MV-4-11 (cell line): ENCODE measurements around the gene CORO7.
"Not testable (repeated sequence)": the region's sequence is repeated elsewhere in the genome, so short reads cannot be mapped to it uniquely, and the experiment has no call there.

Experiments
- DNase-seq: peaks from one replicate; lab custom pipeline; 2025; lab: John Stamatoyannopoulos, UW

Gene CORO7

DNA sequence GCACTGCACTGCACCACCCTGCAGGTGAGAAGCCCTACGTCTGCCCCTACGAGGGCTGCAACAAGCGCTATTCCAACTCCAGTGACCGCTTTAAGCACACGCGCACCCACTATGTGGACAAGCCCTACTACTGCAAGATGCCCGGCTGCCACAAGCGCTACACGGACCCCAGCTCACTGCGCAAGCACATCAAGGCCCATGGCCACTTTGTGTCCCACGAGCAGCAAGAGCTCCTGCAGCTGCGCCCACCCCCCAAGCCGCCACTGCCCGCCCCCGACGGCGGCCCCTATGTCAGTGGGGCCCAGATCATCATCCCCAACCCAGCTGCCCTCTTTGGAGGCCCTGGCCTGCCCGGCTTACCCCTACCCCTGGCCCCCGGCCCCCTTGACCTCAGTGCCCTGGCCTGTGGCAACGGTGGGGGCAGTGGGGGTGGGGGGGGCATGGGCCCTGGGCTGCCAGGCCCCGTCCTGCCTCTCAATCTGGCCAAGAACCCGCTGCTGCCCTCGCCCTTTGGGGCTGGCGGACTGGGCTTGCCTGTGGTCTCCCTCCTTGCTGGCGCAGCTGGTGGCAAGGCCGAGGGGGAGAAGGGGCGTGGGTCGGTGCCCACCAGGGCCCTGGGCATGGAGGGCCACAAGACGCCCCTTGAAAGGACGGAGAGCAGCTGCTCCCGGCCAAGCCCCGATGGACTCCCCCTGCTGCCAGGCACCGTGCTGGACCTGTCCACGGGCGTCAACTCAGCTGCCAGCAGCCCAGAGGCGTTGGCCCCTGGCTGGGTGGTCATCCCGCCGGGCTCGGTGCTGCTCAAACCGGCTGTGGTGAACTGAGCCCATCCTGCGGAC lies 79.5 kb downstream of the CORO7 start:
- DNase-seq, result no peak

DNA sequence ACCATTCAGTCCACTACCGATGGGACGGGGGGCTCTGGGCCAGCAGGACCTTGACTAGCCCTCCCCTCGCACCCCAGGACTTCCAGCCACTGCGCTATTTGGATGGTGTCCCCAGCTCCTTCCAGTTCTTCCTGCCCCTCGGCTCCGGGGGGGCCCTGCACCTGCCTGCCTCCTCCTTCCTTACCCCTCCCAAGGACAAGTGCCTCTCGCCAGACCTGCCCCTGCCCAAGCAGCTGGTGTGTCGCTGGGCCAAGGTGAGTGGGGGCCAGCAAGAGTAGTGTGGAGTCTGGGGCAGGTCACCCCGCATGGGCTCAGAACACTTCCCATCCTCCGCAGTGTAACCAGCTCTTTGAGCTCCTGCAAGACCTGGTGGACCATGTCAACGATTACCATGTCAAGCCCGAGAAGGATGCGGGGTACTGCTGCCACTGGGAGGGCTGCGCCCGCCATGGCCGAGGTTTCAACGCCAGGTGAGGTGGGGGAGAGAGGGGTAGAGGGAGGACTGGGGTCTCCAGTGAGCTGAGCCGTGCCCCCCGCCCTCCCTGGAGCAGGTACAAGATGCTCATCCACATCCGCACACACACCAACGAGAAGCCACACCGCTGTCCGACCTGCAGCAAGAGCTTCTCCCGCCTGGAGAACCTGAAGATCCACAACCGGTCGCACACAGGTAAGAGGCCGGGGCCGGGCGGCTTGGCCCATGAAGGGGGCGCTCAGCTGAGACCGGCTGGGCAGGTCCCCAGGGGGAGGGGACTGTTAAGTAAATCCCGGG lies 81.5 kb downstream of the CORO7 start:
- no peak for DNase-seq

DNA sequence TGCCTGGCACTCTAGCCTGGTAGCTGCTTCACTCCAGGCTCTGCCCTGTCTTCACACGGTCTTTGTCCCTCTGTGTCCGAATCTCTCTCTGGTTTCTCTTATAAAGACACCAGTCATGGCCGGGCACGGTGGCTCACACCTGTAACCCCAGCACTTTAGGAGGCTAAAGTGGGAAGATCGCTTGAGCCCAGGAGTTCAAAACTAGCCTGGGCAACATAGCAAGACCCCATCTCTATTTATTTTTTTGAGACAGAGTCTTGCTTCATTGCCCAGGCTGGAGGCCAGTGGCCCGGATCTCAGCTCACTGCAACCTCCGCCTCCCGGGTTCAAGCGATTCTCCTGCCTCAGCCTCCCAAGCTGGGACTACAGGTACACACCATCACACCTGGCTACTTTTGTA lies 82.7 kb downstream of the CORO7 start:
- not testable (repeated sequence) for DNase-seq

DNA sequence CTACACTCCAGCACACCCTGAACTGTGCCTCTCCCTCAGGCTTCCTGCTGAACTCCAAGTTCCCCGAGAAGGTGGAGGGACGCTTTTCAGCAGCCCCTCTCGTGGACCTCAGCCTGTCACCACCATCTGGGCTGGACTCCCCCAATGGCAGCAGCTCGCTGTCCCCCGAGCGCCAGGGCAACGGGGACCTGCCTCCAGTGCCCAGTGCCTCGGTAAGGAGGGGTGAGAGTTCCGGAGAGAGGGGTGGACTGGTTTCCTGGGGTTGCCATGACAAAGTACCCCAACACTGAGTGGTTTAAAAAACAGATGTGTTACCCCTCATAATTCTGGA lies 83.1 kb downstream of the CORO7 start:
- DNase-seq, result no peak

DNA sequence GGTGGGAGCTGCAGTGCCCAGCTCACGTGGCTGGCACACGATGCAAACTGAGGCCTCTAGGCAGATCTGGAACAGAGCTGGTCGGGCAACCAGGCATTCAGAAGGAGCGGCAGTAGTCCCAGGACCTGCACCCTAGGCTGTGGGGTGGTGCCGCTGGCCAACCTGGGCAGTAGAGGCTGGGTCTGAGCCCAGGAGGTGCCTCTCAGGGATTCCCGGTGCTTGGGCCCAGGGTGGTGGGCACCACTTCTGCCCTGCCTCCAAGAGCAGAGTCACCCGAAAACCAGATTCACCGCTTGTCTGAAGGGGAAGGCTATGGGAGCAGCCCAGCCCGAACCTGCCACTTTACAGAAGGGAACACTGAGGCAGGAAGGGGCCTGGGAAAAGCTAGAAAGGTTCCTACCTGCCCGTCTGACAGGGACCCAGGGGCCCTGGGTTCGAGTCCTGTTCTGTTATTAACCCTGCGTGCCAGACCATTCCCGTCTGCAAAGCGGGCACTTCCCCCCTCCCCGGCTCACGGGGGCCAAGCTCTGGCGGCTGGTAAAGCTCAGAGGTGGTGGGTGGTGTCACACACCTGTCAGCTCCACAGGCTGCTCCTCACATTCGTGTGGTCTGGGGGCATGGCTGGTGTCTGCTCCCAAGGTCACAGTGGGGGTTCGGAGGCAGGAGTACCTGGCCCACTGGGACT lies 83.6 kb downstream of the CORO7 start:
- DNase-seq, result no peak

DNA sequence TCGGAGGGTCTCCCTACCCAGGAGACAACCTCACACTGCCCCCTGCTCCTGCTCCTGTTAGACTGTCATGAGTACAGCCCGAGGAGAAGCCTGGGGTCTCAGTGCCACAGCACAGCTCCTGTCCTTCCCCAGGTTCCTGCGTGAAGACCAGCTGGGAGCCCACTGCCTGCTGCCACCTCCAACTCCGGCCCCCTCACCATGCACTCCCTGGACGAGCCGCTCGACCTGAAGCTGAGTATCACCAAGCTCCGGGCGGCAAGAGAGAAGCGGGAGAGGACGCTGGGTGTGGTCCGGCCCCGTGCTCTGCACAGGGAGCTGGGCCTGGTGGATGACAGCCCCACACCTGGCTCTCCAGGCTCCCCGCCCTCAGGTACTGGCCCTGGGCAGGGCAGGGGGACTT lies 84.3 kb downstream of the CORO7 start:
- DNase-seq, result no peak

DNA sequence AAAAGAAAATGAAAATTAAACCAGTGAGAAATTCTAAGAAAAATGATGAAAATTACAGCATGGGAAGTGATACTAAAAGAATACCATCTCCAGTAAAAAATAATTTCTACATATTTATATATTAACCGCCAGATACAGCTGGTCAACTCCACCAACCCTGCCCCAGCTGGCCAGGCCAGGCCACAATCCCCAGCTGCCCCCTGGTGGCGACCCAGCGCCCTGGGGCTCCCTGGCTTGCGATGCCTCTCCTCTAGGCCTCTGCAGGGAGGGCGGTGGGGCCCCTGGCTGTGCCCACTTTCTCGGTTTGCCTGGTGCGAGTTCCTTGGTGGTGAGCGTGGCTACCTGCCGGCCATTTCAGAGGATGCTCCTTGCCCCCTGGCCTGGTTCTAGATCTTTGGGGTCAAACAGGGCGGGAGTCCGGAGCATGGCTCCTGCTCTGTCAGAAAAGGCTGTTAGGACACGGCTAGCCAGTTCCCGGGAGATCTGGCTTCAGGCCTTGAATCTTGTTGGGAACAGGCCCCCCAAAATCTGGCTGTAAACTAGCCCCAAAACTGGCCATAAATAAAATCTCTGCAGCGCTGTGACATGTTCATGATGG lies 86.0 kb downstream of the CORO7 start:
- peak; percentile 36 for DNase-seq

DNA sequence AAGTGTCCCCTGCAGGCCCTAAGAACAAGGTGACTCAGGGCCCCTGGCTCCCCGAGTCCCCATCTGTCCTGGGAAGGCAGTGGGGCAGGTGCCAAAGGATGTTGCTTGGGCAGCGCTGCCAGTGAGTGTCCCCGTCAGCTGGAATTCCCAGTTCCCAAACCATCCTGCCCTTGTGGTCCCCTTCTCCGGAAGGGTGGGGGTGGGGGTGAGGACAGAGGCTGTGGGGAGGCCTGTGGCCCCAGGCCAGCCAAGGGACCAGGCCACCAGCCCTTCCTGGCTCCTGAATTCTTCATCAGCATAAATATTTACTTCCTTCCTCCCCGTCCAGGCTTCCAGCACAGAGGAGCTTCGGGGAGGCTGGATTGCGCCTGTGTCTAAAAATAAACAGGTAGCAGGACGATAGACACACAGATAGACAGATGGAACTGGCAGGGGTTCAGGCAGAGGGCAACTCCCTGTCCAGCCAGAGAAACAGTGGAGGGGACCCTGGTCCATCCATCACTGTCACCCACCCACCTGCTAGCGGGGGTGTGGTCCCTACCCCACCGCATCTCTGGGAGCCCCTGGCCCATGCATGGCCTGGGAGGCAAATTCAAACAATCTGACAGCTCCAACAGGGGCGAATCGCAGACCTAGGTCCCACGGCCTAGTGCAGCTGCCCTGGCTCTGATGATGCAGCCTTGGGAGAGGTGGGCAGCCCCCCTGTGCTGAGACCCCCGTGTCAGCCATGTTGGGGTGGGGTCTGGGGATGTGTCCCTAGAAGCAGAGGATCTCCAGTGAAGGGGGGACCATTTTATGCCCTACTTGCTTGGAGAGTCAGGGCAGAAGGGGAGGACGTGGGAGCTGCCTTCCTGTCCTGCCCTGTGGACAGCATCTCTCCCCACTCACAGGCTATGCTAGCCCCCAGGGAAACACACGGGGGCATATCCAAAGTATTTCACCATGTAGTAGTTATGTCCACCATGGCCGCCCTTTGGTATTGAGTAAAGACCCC lies 87.3 kb downstream of the CORO7 start:
- DNase-seq, result no peak

DNA sequence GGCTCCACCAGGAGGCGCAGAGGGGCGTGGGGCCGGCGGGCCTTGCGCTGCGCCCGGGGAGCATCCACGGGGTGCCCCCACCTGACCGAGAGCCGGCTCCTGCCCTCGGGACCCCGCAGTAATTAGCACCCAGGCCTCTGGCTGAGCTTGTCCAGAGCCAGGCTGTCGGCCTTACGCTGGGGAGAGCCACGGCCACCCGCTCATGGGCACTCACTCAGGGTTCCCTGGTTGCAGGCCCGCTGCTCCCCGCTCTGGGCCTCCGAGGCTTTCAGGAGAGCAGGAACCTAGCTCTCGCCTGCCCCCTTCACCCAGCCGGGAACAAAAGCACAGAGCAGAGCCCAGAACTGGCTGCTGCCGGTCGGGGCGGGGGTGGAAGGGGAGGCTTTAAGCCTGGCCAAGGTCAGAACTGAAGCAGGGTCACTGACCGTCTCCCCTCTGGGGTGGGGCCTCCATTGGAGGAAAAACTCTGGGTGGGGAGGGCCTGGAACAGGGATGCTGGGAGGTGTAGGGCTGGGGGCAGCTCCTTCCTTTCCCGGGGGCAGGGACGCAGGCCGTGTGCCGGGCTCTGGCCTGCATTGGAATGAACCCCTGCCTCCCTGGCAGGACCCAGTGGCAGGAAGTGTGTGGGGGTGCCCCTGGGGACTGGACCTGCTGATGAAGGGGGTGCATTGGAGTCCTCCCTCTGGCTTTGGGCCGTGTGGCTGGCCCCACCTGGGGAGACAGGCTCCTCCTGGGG lies 88.2 kb downstream of the CORO7 start:
- peak; percentile 63 for DNase-seq

DNA sequence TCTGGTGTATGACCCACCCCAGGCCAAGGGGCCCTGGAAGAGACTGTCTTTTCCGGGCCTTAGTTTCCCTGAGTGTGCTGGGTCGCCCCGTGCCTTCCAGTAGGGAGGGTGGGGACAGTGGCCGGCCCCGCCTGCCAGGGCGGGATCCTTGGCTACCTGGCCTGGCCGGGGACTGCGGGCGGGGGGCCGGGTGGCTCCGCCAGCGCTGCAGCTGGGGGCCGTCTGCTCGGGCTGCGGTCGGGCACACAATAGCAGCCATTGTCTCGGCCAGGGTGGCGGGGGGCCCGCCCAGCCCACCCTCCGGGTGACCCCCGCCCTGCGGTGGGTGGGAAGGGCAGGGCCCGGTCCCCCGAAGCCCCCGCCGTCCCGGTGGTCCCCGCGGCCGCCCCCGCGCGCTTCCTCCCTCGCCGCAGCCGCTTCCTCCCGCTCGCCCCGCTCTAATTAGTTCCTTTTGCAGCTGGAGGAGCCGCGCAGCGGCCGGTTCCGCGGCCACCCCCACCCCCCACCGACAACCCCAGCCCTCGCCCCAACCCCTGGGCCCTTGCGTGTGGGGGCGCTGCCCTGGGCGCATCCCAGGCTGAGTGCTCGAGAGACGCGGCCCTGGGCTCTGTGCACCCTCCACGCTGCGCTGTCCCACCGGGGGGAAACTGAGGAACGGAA lies 88.9 kb downstream of the CORO7 start:
- no peak for DNase-seq

DNA sequence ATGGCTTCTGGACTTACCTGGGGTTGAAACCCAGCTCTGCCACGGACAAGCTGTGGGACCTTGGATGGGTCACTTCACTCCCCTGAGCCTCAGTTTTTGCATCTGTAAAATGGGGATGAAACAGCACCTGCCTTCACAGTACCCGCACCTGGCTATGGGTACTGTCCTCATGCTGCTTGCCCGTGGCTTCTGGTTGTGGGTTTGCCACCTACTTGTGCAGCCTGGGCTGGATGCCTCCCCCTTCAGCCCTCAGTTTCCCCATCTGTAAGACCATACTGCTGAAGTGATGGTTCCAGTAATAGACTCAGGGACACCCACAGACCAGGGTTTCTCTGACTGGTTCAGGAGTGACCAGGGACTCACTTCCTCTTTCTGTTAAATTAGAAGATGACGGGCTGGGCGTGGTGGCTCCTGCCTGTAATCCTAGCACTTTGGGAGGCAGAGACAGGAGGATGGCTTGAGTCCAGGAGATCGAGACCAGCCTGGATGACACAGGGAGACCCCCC lies 91.1 kb downstream of the CORO7 start:
- peak; percentile 90 for DNase-seq

DNA sequence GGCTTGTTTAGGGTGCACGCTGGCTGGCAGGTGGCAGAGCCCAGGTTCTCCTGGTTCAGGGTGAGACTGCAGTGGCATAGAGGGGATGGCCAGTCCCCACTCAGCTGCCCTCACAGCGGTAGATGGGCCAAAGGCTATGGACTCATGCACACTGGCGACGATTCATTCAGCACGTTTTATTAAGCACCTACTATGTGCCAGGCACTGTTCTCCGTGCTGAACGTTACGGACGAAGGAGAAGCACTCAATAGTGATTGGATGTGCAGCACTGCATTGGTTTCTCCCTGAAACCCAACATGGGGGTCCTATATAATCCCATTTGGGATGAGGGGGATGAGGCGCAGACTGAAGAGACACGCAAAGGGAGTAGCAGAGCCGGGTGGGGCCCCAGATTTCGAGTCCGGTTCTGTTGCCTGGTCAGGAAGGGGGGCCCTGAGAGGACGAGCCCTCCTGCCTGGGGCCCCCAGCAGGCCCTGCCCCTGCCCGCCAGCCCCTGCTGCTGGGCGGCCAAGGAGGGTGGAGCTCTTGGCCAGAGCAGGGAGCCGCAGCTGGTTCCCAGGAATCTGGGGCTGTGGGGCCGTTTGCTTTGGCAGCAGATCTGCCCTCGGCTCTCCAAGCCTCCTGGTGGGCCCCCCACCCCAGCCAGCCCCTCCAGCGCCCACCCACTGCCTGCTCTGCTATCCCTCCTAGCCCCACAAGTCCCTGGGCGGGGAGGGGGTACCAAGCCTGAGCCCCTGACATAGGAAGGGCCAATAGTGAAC lies 91.7 kb downstream of the CORO7 start:
- no peak for DNase-seq

DNA sequence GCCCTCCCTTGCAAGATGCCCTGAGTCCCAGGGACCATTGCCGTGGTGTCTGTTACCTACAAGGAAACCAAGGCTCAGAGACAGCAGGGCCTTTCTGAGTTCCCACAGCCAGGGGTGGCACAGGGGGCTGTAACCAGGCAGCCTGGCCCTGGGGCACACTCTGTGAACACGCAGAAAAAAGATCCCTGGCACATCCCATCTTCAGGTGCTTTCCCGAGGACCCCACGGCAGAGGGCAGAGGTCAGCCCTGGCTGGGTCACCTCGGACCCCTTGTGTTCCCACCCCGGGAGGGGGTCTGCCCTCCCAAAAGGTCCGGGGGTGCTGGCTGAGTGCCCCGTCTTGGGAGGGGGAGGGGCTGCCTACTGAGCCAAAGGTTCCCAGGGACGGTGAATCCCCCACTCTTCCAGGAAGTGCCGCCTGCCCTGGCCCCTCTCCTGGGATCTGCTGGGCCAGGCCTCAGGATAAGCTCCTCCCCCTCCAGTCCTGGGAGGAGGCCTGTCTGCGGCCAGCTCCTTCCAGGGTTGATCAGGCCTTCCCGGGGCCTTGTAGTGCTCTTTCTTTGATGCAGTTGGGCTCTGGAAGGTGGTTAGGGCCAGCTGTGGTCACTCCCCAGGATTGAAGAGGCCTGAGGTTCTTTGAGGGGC lies 92.4 kb downstream of the CORO7 start:
- DNase-seq, result no peak

DNA sequence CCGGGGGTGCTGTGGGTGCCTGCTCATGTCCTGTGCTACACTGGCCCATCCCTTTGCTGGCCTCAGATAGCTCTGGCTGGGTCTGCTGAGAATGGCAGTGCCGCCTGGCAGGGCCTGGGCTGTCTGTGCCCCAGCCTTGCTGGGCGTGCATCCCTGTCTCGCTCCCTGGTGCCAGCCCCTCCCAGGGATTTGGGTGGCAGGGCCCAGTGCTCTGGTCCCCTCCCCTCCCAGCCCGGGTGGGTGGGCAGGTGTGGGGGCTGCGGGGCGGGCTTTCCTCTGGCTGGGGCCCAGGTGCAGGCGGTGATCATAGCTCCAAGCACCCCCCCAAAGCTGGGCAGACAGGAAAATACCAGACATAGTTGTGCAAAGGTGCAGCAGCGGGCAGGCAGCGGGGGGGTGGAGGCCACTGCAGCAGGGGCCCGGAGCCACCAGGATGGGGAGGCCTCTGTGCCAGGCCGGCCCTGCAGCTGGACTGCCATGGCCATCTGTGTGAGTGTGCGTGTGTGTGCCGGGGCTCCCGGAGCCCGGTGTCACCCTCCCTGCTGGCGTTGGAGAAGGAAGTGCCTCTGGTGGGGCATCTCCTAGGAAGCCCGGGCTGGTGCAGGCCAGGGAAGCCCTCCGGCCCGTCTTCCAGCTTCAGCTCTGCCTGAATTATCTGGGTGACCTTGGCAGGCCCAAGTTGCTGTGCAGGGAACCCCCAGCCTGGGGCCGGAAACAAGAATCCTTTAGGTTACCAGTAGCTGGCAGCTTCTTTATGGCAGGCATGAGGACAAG lies 93.1 kb downstream of the CORO7 start:
- no peak for DNase-seq

DNA sequence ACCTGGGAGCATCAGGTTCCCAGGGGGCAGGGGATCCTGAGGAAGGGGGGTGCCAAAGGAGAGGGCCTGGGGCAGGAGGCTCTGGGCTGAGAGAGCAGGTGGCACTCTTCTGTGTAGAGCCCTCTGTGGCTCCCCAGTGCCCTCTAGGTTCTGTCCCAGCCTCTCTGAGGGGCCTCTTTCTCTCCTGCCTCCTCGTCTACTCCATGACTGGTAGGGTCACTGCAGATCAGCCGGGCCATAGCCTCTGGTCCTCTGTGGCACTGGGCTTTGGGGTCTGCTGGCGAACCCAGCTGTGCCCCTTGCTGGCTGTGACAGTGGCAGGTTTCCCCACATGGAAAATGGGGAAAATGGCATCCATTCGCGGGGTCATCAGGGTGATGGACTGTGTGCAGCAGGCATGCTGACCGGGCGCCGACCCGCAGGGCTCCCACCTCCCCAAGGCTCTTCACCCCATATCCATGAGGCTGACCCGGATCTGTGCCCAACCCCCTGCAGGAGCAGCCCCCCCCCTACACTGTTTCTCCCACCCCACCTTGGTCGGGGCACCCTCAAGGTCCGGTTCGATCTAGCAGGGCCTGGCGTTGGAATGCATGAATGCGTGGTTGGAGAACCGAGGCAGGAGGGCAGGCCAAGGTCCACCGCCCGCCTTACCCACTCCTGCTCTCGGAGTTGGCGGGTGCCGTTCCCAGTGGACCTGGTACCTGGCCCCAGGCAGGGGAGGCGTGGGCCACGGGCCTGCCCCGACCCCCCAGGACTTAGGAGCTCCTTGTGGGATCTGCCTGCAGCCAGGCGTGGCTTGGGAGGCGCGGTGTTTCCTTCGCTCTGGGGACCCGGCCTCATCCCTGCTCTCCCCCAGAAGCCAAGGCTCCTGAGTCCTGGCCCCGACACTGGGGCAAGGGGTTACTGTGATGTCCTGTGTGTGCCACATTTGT lies 94.0 kb downstream of the CORO7 start:
- no peak for DNase-seq

DNA sequence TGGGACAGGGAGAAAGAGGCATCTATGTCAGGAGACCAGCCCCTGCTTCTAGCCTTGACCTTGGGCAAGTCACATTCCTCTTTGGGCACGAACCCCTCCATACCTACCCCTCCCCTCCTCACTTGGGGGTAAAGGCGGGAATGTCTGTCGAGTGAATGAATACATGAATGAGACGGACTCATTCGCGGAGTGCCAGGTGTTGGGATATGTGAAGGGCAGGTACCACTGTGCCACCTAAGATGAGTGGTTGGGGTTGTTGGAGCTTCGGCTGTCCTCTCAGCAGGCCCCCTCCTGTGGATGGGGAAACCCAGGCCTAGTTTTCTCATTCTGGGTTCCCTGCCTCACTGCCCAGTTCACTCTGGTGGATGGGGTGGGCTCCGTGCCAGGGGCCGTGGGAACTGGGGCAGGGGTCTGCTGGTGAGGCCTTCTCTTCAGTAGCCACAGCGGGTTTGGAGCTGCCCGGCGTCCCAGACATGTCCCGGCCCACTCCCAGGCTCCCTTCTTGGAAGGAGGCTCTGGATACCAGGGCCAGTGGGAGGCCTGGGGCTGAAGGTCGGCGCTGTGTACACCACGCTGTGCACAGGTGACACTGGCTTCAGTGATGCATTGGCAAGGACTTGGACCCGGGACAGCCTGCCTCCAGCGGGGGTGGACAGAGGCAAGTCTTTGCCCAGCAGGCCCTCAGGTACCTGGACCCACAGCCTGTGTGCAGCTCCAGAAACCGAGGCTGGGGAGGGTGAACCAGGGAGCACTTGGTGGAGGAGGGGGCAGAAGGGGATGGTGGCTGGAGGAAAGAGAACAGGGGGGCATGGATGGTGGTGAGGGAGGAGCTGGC lies 94.9 kb downstream of the CORO7 start:
- DNase-seq, result no peak
